NCI-H2227 (cell line): Measurements from ENCODE around the gene UBE2M.
"Not testable (repeated sequence)": the region's sequence is repeated elsewhere in the genome, so short reads cannot be mapped to it uniquely, and the experiment has no call there.

Experiments used
- DNase-seq: peaks from one replicate; lab custom pipeline; 2025; ENCODE audit not compliant: unreplicated experiment; lab: John Stamatoyannopoulos, UW

Gene UBE2M

GRCh38 chr19:58513694-58514563 is 44.5 kb downstream of the UBE2M start:
- peak; percentile 100 for DNase-seq

GRCh38 chr19:58513213-58513693 is 45.2 kb downstream of the UBE2M start:
- DNase-seq, result no peak

GRCh38 chr19:58511353-58512208 is 46.8 kb downstream of the UBE2M start, which contains the start of gene SLC27A5:
SLC27A5 (minus strand) TSS chr19:58511992; CDS start chr19:58511955, 37 bp downstream.
- no peak for DNase-seq

- no peak for DNase-seq
Measured at GRCh38 chr19:58510084-58510862, 48.1 kb downstream of the UBE2M start.

- DNase-seq, result no peak
Measured at GRCh38 chr19:58509731-58510083, 48.7 kb downstream of the UBE2M start.

- DNase-seq, result not testable (repeated sequence)
Measured at GRCh38 chr19:58507602-58508223, 50.7 kb downstream of the UBE2M start.
